Pancreas (tissue), 10 donors: ENCODE data around the gene PDE2A. TPM values are rescaled to one million over a fixed set of nuclear protein-coding genes. Genes with fewer than 3 reads are reported as not detected.

Source experiments
- ATAC-seq, 4 donors: fragments of 200-7000 bp; cut with Tn5 transposase; one replicate each; pipeline versions ENCODE4 v1.8.0 to v1.9.1; 2020; ENCODE audit warnings: mild to moderate bottlenecking in 4 of 4, moderate library complexity in 4 of 4
- DNase-seq, 6 donors: peaks; one replicate each; pipeline ENCODE4 v3.0.0-alpha.2; 2020
- FAIRE-seq: peaks from 2 replicates; lab custom pipeline; 2012; peaks lifted over from hg19 to GRCh38; lab: Jason Lieb, UNC
- H3K27ac ChIP-seq, 4 donors: fragments of 200-600 bp; sonication (generic); 1 replicate in 3 of 4; 2 replicates in 1 of 4; pipeline versions ENCODE4 v1.5.0 to v1.8.0; 2020
- H3K27me3 ChIP-seq, 4 donors: fragments of 200-600 bp; one replicate each; pipeline ENCODE4 v1.8.0; 2021
- H3K36me3 ChIP-seq, 3 donors: fragments of 200-600 bp; sonication (generic) in 1 of 3; one replicate each; pipeline versions ENCODE4 v1.5.0 to v1.8.0; 2020 to 2021
- H3K4me1 ChIP-seq, 3 donors: fragments of 200-600 bp; one replicate each; pipeline ENCODE4 v1.8.0; 2021
- H3K4me3 ChIP-seq, 4 donors: fragments of 200-600 bp; sonication (generic) in 2 of 4; one replicate each; pipeline versions ENCODE4 v1.5.0 to v1.8.0; 2020 to 2021
- H3K9me3 ChIP-seq, 4 donors: fragments of 200-600 bp; one replicate each; pipeline ENCODE4 v1.8.0; 2021
- WGBS, 2 donors: extraction: QIAGEN DNeasy Blood & Tissue Kit; methylation state at CpG; one replicate each; pipeline ENCODE4 v1.1.7; 2013; 5-methylcytosine and 5-hydroxymethylcytosine counted together
- intact Hi-C, 3 donors: fragments of 100-400 bp; cut with DNase I; formaldehyde crosslinking; loops; one replicate each; pipeline versions ENCODE4 v1.11.1 to v1.14.2; 2022
- polyA plus RNA-seq, 2 donors: library from polyadenylated mRNA; stranded (reverse); fragments of 200-250 nt; gene quantifications; one replicate each; pipeline ENCODE4 v1.2.3, GENCODE V29; 2013
- total RNA-seq, 6 donors: library from RNA; stranded (reverse); fragmentation: NEBNext Ultra II Directional in 4 of 6; extraction: Animal tissue kit (Norgen Biotek cat#: 25700) in 4 of 6; gene quantifications; one replicate each; pipeline versions ENCODE4 v1.2.1 to v1.2.4, GENCODE V29; 2021 to 2023
- TF ChIP-seq, protein P1 (sequence below), 4 donors: fragments of 200-600 bp; sonication (generic) in 3 of 4; IDR thresholded peaks; one replicate each; pipeline versions ENCODE4 v1.5.0 to v1.8.0; 2021; ENCODE audit warnings: antibody characterized with exemption in 4 of 4
- donor health status: healthy with polysubstance abuse.
- donor health status: DM: no; HTN: no; CAD: no; lungs with moderate emphysema.
- donor health status: DM: no; HTN: no; CAD: no.
- donor health status: control.
- donor health status: control.
- donor health status: Bipolar disorder and iron deficiency.
- donor health status: DM: yes; HTN: yes; CAD: no.
- donor health status: DM: no; HTN: no; CAD: no.
- donor health status: DM: no; HTN: no; CAD: no.
- donor health status: DM: yes; HTN: yes; CAD: no.

Gene PDE2A
- total and polyA plus RNA-seq, 8 donors = 2.1 to 16.3 (median 4.1) TPM

DNA sequence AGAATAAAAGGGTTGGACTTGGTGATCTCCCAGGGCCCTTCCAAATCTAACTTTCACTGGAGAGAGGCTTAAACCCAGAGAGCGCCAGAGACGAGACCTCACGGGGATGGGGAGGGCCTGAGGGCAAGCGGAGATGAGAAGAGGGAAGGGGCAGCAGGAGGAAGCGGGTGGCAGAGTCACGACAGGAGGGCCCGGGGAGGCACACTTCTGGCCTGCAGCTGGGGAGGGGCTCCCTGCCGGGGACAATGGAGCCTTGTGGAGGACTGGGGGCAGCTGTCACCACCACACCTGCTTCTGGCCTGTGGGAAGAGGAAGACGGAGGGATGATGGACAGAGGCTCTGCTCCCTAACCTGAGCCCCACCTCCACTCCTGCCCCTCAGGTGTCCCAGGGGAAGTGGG is 40.2 kb downstream of the PDE2A start:
- 88 to 89% methylated on average over 9 of the region's 9 CpGs for WGBS, 2 donors
- Histone ChIP-seq H3K9me3 (no peaks in the 10 kb centered on the region), H3K36me3 (no peaks in the 10 kb centered on the region), H3K27me3 (no peaks in the 10 kb centered on the region), H3K4me3 (no peak overlapping the region), H3K27ac (no peak overlapping the region), H3K4me1 (no peaks in the 10 kb centered on the region)
- no peak for FAIRE-seq
- no peak for ATAC-seq
- no peak for DNase-seq
- intact Hi-C loops = no loop called here
- TF ChIP-seq, protein P1, sequence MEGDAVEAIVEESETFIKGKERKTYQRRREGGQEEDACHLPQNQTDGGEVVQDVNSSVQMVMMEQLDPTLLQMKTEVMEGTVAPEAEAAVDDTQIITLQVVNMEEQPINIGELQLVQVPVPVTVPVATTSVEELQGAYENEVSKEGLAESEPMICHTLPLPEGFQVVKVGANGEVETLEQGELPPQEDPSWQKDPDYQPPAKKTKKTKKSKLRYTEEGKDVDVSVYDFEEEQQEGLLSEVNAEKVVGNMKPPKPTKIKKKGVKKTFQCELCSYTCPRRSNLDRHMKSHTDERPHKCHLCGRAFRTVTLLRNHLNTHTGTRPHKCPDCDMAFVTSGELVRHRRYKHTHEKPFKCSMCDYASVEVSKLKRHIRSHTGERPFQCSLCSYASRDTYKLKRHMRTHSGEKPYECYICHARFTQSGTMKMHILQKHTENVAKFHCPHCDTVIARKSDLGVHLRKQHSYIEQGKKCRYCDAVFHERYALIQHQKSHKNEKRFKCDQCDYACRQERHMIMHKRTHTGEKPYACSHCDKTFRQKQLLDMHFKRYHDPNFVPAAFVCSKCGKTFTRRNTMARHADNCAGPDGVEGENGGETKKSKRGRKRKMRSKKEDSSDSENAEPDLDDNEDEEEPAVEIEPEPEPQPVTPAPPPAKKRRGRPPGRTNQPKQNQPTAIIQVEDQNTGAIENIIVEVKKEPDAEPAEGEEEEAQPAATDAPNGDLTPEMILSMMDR (IDR thresholded peaks at IDR 0.05) = no peak

DNA sequence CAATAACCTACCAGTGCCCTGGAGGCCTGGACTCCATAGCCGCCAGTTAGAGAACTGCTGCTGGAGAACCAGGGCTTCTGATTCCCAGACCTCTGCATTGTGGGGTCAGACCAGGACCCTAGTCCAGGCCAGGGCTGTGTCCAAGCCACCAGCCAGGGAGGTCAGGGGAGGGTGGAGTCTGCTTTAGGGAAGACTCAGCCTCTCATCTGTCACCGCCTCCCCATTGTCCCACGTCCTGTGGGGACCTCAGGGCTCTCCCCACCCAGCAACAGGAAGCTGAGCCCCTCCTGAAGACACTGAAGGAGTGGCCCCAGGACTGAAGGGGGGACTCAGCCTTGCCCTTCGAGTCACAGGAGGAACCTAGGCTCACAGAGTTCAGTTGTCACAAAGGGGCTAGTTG is 41.2 kb downstream of the PDE2A start:
- no peaks in the 10 kb centered on the region for H3K36me3 ChIP-seq
- FAIRE-seq (no peak), DNase-seq (no peak), ATAC-seq (no peak)
- intact Hi-C loops = no loop called here
- no peaks in the 10 kb centered on the region for H3K9me3 ChIP-seq
- 79 to 82% methylated on average over 4 of the region's 4 CpGs for WGBS, 2 donors
- no peak overlapping the region for H3K4me3 ChIP-seq
- no peaks in the 10 kb centered on the region for H3K4me1 ChIP-seq
- H3K27me3 ChIP-seq = no peaks in the 10 kb centered on the region
- TF ChIP-seq, protein P1 (IDR thresholded peaks at IDR 0.05) = no peak
- no peak overlapping the region for H3K27ac ChIP-seq

DNA sequence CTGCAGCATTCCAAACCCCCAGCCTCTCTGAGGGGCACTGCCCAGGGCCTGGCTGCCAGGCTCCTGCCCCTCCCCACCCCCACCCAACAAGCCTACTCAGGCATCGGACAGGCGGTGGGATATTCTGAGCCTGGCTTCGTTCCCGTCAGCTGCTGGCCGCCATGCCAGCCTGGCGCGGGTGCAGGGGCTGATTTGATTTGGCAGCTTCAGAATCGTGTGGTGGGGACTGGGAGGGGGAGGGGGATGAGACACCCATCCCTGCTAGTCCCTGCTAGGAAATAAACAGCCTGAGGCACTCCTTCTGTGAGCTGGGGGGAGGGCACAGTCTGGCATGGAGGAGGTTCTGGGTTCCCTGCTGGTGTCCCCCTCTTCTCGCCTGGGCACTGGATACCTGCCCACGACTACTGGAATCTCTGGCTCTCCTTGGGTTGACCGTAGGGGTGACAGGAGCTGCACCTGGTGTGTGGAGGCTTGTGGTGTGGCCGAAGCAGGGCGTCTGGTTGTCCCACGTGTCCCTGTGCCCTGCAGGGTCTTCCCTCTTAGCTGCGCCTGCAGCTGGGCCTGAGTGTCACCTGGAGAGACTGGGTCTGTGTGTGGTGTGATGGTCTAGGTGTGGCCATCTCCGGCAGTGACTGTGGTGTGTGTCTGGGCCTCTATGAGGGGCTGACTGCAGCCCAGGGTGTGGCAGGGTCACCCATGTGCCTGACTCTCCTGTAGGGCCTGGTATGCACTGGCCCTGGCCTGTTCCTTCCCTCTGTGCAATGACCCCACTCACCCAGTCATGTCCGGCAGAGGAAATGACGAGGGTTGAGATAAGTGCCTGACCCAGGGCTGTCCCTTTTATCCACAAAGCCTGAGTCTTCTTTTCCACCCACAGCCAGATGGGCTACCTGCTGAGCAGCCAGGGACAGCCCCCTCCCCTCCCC is 42.2 kb downstream of the PDE2A start:
- ATAC-seq = peak; percentile 12 to 50 (median 34)
- TF ChIP-seq, protein P1 (IDR thresholded peaks at IDR 0.05) = no peak
- 47 to 52% methylated on average over 17 to 18 of the region's 18 CpGs for WGBS, 2 donors
- intact Hi-C loops = no loop called here
- no peak overlapping the region for H3K27ac ChIP-seq
- no peaks in the 10 kb centered on the region for H3K27me3 ChIP-seq
- H3K4me1 ChIP-seq = no peaks in the 10 kb centered on the region
- no peaks in the 10 kb centered on the region for H3K9me3 ChIP-seq
- no peak overlapping the region for H3K4me3 ChIP-seq
- no peak for FAIRE-seq
- DNase-seq = peak in 1 of 6 donors; percentile 28
- no peaks in the 10 kb centered on the region for H3K36me3 ChIP-seq

DNA sequence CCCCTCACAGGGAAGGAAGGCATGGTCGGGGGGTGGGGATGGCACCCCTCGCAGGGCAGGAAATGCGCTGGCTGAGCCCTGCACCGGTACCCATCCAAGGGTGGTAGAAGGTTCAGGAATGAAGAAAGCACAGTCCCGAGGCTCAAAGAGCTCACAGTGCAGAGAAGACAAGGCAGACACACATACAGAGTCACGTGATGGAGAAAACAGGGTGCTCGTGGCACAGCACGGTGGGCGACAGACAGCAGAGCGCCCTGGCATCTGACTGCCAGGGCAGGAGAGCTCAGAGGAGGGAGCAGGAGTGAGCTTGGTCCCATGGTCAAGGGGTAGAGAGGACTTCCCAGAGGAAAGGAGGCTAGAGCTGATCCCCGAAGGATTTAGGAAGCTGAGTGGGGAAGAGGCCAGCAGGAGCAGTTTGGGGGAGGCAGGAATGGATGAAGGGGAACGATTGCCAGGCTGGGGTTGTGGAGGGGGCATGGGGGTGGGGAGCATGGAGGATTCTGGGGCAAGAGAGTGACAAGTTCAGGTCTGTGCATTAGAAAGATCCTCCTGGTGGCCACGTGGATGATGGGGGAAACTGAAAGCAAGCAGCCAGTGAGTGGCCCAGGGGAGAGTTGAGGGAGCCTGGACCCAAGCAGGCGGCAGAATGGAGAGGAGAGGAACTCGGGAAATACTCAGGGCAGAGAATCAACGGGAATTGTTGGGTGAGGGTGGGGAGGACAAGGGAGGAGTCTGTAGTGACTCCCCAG is 43.9 kb downstream of the PDE2A start:
- DNase-seq (no peak), ATAC-seq (no peak), FAIRE-seq (no peak)
- H3K9me3 ChIP-seq = no peaks in the 10 kb centered on the region
- H3K4me1 ChIP-seq = peaks cover 0 to 5% (median 0%) of the 10 kb centered on the region in 3 donors
- 71 to 77% methylated on average over 16 of the region's 16 CpGs for WGBS, 2 donors
- TF ChIP-seq, protein P1 (IDR thresholded peaks at IDR 0.05) = no peak
- no peak overlapping the region for H3K4me3 ChIP-seq
- intact Hi-C loops = no loop called here
- no peaks in the 10 kb centered on the region for H3K36me3 ChIP-seq
- H3K27me3 ChIP-seq = no peaks in the 10 kb centered on the region
- H3K27ac ChIP-seq = no peak overlapping the region
